Stimulated activated CD8-positive, alpha-beta memory T cell treated with anti-CD3 and anti-CD28 coated beads, Interleukin-2, amount 100 ng/mL, for 1 hour (primary cell): Measurements from ENCODE around the gene HOPX.
"Not testable (repeated sequence)": the region's sequence is repeated elsewhere in the genome, so short reads cannot be mapped to it uniquely, and the experiment has no call there.

Experiments used
- DNase-seq, 2 donors: peaks; one replicate each; pipeline ENCODE4 v3.0.0-alpha.2; 2020; ENCODE audit warnings: low read depth in 2 of 2

The HOPX gene

DNA sequence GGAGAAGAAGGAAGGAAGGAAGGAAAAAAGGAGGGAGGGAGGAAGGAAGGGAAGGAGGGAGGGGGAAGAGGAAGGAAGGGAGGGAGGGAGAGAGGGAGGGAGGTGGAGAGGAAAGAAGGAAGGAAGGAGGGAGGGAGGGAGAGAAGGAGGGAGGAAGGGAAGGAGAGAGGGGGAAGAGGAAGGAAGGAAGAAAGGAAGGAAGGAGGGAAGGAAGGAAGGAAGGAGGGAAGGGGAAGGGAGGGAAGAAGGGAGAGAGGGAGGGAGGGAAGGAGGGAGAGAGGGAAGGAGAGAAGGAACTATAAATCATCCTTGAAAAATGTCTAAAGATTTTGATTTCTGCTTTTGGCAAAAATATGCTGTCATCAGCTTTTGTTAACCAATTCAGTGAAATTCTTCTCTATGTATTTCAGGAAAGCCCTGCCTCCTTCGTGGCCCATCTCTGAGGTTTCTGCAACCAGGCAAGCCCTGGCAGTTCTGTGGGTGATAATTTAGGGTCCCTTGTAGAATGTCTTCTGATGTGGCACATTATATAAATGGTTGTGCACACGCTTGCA lies 7.1 kb upstream of the HOPX start:
- DNase-seq = no peak

GRCh38 chr4:56686537-56687231 lies 5.6 kb upstream of the HOPX start:
- no peak for DNase-seq

DNA sequence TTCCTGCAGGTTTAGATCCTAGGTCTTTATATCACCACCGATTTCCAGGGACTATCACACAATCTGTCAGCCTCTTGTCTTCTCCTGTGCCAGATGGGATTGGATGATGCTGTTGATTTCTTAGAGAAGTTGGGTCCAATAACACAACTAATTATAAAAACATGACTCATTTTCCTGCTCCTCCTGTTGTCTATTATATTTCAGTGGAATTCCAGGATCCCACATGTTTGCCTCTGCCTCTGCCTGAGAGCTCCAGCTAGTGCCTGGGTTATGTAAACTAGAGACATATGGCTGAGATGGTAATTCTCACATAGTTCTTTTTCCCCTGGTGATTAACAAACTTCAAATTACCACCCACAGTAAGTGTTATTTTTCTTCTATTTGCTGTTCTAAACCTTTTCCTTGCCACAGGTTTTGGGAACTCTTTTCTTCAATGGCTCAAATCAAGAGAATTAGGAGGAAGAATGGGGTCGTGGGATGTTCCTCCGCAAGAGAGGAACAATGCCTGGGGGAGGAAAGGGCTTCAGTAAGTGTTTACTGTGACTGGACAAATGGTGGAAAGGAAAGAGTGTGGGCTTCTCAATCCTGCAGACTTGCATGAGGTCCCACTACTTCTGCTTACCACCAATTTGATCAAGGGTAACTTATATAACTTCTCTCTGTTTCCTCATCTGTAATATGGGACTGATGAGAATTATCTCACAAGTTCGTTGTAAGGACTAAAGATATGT lies 3.4 kb upstream of the HOPX start:
- DNase-seq = no peak

DNA sequence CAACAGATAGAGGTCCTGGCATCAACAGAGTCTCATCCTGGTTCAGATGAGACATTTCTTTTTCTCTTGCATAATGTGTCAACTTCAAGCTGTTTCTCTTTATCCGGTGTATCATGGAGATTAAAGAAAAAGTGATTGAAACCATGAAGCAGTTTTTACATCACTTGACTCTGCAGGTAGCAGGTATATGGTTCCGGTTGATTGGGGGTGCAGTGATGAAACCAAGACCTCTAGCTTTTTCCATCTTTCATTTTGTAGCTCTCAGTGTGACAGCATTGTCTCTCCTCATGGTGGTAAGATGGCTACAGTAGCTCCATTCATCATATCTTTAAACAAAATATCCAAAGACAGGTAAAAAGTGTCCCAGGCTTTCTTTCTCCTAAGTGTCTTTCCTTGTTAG lies 2.4 kb upstream of the HOPX start:
- no peak for DNase-seq

DNA sequence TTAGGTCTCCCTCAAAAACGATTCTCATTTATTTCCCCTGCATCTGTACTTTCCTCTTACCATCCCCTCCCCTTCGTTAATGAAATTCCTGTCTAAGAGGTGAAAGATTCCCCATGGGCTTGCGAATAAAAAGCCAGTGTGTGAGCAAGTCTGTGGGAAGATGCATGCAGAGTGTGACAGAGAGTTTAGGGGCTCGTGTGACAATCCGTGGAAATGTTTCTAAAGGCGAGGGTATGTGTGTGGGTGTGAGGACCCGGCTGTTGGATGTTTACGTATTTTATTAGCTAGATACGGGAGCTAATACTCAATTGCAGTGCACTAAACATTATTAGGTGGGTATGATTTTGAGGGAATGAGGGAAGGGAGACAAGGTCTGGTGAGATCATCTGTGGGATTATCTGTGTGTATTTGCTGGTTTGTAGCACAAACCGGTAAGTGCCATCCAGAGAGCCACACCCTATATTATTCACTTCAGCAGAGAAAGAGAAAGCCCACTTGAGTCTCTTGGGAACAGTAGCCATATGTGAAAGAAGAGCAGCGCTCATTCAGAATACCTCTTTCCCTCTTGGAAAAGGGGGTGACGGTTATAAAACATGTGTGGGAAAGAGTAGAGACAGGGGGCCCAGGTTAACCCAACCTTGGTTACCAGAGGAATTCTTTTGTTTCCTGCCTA lies 893 bp upstream of the HOPX start:
- DNase-seq = no peak

- DNase-seq = no peak
Observed at GRCh38 chr4:56680266-56680665, 830 bp downstream of the HOPX start.

DNA sequence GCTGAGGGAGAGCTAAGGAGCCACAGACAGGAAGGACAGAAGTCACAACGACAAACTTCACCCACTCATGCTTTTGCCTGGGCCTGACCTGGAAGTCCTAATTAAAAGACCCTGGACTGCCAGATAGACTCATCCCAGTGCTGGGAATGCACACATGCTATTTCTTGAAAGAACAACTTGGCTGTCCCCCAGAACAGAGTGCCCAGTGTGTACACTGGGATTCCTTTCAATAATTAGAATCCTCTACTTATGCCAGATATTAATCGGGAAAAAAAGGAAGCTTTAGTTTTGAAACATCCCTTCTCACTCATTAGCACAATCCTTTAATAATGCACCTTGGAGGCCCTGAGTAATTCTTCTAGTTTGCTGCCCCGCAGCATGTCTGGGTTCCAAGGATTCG lies 3.4 kb downstream of the HOPX start:
- no peak for DNase-seq

DNA sequence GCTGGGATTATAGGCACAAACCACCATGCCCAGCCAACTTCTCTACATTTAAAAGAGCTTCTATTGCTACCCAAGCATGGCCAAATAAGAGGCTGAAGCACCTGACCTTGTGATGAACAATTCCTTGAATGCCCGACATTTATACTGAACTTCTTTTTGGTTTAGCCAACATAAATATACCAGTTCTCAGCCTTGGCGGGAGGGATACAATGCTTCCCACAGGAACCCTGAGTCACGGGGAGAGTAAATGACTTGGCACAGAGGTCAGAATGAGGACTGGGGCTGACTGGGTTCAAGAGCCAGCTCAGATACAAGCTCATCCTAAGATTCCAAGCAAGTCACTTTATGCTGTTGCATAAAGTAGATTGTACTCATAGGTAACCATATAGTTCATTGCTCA lies 6.1 kb downstream of the HOPX start:
- no peak for DNase-seq

GRCh38 chr4:56671860-56672259 lies 9.2 kb downstream of the HOPX start:
- no peak for DNase-seq

- DNase-seq = no peak
Observed at GRCh38 chr4:56671373-56671772, 9.7 kb downstream of the HOPX start.

GRCh38 chr4:56668267-56668666 lies 12.8 kb downstream of the HOPX start:
- DNase-seq = no peak

- not testable (repeated sequence) for DNase-seq
Observed at GRCh38 chr4:56667396-56667795, 13.7 kb downstream of the HOPX start.

- DNase-seq = no peak
Observed at GRCh38 chr4:56666279-56666678, 14.8 kb downstream of the HOPX start.

DNA sequence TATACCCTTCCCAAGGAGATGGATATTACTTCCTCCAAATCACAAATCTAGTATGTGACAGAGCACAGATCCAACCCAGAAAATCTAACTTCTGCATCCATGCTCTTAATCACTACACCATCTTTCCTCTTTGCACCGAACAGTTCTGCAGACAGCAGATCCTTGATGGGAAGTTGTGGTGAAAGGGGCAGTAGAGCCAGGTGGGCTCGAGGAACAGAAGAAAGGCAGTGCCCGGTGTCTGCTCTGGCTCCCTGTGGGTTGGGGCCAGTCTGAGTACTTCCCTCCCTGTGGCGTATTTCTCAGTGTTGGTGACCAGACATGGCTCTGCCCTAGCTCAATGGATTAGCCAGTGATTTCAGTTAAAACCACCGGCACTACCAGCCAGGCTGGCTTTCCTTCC lies 15.3 kb downstream of the HOPX start:
- DNase-seq = no peak

GRCh38 chr4:56662782-56663468 lies 18.2 kb downstream of the HOPX start:
- DNase-seq = no peak

DNA sequence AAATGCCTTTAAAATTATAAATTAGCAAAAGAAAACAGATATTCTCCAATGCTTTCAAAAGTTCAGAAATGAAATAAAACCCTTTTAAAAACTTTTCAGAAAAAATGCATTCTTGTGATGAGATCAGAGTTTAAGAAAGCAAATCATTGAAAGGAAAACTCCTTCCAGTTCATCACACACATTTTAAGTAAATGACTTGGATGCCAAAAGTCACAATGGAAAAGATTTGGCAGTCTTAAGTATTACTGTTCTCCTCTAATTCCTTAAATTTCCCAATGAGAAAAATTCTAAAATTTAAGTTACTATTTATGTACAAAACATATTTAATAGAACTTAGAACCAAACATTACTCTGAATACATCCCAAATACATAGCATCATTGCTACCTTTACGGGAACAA lies 21.1 kb downstream of the HOPX start:
- DNase-seq = no peak

DNA sequence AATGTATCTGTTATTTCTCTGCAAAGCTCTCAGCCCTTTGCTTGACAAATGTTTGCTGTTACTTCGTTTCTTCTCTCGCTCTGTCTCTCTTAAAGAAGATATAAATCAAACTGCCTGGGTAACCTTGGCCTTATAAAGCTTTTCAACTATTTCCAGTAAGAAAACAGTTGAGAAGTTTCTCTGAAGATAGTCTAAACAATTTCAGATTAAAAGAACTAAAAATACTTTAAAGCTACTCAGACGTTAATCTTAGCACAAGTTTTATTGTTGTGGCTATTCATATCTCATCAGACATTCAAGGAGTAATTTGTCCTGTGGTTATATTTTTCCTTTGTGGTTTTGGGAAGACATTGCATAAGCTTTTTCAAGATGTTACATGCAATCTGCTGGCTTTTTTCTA lies 22.6 kb downstream of the HOPX start:
- no peak for DNase-seq

DNA sequence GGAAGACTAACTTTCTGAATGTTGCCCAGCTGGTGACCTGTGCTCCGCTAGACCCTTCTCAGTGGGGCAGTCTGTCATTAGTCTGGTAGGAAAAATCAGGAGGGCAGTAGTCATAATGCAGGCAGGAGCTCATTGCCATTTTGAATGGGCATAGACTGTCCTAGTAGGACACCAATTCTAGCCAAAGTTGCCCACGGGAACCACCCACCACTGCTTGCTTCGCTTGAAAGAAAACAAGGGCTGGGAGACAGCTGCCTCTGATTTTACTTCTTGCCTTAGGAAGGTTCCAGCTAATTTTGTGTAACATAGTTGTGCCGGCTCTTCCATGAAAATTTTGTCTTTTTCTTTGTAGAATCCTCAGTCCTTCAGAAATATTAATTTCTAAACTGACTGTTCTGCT lies 23.3 kb downstream of the HOPX start:
- no peak for DNase-seq

DNA sequence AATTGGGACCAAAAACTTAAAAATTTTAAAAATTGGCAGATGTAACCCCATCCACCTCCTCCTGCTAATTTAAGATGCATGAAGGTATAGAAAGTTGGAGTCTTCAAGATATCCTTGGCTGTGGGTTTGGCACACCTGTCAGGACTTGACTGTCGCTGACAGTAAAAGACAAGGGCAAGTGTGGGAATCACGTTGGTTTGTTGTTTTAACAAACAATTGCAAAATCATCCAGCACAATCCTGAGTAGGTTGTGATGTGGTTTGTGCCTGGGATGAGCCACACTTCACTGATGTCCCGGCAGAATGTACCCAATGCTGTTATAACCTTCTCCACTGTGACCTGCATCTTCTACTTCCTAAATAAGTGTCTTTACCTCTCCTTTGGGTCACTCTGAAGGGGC lies 24.0 kb downstream of the HOPX start:
- DNase-seq = no peak

GRCh38 chr4:56656346-56656643 lies 24.8 kb downstream of the HOPX start:
- DNase-seq = peak in 1 of 2 donors; percentile 31

DNA sequence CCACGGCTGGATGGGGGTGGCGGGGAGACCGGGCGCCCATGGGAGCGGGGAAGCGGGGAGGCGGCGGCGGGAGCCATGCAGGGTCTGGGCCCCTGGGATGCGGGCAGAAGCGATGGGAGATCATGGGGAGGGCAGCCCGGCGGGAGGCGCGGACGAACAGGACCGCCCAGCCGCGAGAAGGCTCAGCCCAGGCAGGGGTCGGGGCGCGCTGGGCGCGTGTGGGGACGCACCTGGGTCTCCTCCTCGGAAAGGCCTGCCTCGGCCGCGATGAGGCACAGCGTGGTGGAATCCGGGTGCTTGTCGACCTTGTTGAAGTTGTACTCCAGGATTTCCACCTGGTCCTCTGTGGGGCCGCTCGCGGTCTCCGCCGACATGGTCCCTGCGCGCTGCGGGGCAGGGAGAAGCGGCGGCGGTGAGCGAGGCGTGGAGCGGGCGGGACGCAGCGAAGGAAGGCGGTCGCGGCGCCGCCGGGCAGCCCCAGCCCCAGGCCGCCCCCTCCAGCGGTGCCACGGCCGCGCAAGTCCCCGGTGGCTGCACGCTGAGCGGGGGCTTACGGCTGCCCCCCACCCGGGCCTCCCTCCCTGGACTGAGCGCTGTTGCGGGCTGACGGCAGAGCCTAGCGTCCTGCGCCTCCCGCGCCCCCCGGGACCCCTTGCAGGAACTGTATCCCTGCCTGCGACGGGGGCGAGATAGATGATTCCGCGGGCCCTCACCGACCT lies 25.3 kb downstream of the HOPX start:
- no peak for DNase-seq

GRCh38 chr4:56655209-56655626 lies 25.9 kb downstream of the HOPX start:
- DNase-seq = no peak
